H54 (cell line): ENCODE data around the gene P2RX1.
A peak's percentile ranks its signal among the peaks of the same experiment; 100 is the strongest.
"Not testable (repeated sequence)": the region's sequence is repeated elsewhere in the genome, so short reads cannot be mapped to it uniquely, and the experiment has no call there.

Experiments
- DNase-seq: peaks from one replicate; pipeline ENCODE4 v3.0.0; 2011; ENCODE audit warnings: low spot score, mixed read lengths; ENCODE audit not compliant: insufficient read length
- FAIRE-seq: peaks from 3 replicates; lab custom pipeline; 2011; peaks lifted over from hg19 to GRCh38; lab: Jason Lieb, UNC
- POLR2A ChIP-seq: IDR thresholded peaks from 2 replicates; pipeline ENCODE4 v1.6.1; 2011; ENCODE audit warnings: low read depth, mild to moderate bottlenecking, low read length

The P2RX1 gene

GRCh38 chr17:3870871-3871306 is 45.4 kb downstream of the P2RX1 start:
- no peak for DNase-seq
- no peak for TF ChIP-seq POLR2A
- FAIRE-seq = no peak

DNA sequence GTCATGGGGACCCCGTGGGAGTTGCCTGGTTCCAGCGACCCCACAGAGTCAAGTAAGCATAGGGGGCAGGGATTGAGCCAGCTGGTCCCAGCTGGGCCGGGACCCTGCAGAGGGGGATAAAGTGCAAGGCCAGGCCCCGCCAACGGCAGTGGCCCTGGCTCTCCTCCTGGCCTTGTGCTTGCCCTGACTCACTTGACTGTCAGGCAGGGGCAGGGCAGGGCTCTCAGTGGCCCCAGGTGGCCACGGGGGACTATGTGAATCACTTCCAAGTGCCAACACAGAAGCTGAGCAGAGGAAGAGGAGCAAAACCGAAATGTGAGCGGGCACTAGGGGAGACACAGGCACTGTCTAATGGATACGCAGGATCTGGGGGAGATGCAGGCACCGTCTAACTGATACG is 48.7 kb downstream of the P2RX1 start:
- peak; percentile 80 for DNase-seq
- no peak for TF ChIP-seq POLR2A
- no peak for FAIRE-seq

DNA sequence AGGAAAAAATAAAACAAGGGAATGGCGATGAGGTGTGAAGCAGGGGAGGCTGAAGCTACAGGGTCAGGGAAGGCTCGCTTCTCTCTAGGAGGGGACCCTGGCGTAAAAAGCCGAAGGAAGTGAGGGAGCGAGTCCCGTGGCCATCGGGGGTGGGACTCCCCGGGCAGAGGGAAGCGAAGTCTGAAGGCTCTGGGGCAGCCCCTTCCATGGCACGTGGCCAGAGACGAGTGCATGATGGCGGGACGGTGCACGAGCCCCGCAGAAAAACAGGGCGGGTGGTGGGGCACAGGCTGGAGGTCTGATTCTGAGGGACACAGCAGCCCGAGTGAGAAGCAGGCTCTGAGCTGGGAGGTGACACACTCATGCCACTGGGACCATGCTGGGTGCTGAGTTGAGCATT is 49.2 kb downstream of the P2RX1 start:
- DNase-seq (no peak), FAIRE-seq (no peak)
- no peak for TF ChIP-seq POLR2A

- TF ChIP-seq POLR2A = no peak
- DNase-seq (no peak), FAIRE-seq (no peak)
Measured at GRCh38 chr17:3866276-3866675, 50.0 kb downstream of the P2RX1 start.

- peak; percentile 82 for DNase-seq
Measured at GRCh38 chr17:3865176-3865575, 51.1 kb downstream of the P2RX1 start.

DNA sequence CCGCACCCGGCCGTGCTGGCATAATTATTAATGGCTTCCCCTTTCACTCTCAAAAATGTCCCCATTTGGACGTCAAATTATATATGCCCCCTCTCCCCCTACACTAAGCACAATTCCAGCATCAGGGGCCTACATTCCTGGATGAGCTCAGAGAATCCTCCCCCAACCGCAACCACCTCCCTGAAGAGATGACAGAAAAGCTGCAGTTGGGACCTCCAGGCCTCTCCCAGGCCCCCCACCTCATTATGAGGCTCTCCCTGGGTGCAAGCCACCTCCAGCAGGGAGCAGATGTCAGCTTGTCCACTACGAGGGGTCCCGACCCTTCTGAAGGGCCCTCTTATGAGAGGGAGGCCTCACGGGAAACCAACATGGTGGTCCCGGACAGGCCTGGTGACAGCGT is 51.7 kb downstream of the P2RX1 start:
- DNase-seq = no peak
- FAIRE-seq = no peak
- no peak for TF ChIP-seq POLR2A

More at GRCh38 chr17:3865176-3865575, 51.1 kb downstream of the P2RX1 start:
- TF ChIP-seq POLR2A = no peak
- peak; percentile 62 for FAIRE-seq

DNA sequence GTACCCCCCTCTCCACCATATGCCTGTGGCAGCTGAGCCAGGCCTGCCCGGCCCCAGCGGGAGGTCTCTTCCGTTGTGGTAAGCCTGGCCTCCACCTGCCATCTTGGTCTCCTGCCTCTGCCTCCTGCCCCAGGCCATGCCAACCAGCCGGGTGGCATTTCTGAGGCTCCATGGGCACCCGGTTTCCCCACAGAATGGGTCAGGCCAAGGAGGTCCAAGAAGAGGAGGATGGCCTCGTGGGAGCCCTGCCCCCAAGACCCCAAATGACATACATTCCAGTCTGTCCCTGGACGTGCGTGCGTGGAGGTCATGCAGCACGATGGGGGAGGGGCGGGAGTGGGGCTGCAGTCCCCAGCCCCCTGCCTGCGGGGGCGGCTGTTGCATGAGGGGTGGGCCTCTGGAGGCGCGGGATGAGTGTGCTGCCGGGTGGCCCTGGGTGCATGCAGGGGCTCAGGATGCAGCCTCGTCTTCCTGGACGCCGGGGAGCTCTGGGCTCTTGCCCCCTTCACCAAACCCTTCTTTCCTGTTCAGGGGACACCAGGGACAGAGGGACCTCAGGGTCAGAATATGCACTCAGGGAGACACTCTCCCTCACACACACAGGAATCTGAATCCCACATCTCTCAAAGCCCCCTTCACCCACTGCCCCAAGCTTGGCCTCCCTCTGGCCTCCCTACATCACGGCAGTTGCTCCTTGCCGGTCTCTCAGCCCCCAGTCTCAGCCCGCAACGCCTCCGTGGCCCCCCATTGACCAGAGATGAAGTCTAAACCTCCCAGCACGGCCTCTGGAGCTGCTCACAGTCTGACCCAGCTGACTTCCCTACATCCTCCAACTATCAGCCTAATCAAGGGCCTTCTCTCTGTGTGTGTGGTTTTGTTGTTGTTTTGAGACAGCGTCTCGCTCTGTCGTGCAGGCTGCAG is 54.2 kb downstream of the P2RX1 start:
- no peak for TF ChIP-seq POLR2A
- FAIRE-seq (no peak), DNase-seq (no peak)

DNA sequence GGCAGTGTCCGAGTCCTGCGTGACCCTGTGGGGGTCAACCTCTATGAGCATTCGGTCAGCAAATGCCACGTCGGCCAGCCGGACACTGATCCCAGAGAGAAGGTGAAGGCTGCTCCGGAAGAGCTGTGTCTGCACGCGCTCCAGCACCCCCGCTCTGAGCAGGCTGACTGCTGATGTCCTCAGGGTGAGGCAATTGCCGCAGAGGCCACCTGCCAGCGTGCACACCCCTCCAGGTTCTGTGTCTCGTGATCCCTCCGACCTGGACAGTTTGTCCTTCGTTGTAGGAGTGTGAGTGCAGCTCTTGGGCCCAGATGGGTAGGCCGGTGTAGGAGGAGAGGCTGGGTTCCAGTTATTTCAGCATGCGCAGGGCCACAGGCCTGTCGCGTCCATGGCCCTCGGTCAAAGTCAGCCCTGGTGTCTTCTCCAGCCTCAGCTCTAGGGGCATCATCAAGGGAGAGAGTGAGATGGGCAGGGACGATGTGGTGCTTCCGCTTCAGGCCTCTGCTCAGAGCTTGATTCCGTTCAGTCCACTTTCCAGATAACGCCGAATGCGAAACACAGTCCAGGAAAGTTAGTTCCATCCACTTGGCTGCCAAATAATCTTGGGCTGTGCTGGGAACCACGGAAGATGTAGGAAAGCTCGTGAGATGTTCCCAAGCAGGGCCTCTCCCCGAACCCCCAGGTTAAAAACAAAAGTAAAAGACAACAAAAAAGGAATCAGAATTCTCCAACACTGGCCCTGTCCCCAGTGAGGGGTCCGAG is 55.1 kb downstream of the P2RX1 start:
- FAIRE-seq (no peak), DNase-seq (no peak)

GRCh38 chr17:3859940-3860339 is 56.3 kb downstream of the P2RX1 start:
- FAIRE-seq = no peak
- no peak for DNase-seq
- TF ChIP-seq POLR2A = no peak

More for the DNA sequence above, 55.1 kb downstream of the P2RX1 start:
- TF ChIP-seq POLR2A = no peak

GRCh38 chr17:3857261-3858105 is 58.8 kb downstream of the P2RX1 start:
- no peak for FAIRE-seq
- DNase-seq = no peak
- no peak for TF ChIP-seq POLR2A

- not testable (repeated sequence) for FAIRE-seq, DNase-seq
Measured at GRCh38 chr17:3854204-3854603, 62.1 kb downstream of the P2RX1 start.

DNA sequence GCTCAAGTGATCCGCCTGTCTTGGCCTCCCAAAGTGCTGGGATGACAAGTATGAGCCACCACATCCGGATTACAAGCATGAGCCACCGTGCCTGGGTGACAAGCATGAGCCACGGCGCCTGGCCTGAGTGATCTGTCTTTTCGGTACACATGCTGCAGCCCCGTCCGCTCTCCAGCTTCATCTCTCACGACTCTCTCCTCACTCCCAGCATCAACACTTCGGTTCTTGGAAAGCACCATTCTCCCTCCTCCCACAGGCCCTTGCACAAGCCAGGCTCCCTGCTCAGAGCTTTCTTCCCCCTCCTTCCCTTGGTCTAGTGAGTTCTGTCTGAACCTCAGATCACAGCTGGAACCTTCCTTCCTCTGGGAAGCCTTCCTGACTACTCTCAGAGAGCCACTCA is 63.7 kb downstream of the P2RX1 start:
- no peak for FAIRE-seq
- no peak for TF ChIP-seq POLR2A

GRCh38 chr17:3851461-3852100 is 64.7 kb downstream of the P2RX1 start:
- no peak for FAIRE-seq
- no peak for TF ChIP-seq POLR2A
- DNase-seq = no peak

More for the DNA sequence above, 63.7 kb downstream of the P2RX1 start:
- no peak for DNase-seq
